Ovary (tissue), 3 donors: ENCODE results near the gene JADE3.

ENCODE experiments used
- POLR2A ChIP-seq: fragments of 450-650 bp; IDR thresholded peaks from one replicate; pipeline ENCODE4 v1.6.1; 2017; ENCODE audit warnings: antibody characterized with exemption, mild to moderate bottlenecking, moderate library complexity
- TF ChIP-seq, protein P1 (sequence below), 3 donors: fragments of 450-650 bp in 2 of 3; fragments of 200-600 bp in 1 of 3; IDR thresholded peaks; one replicate each; pipeline versions ENCODE4 v1.5.1 to v1.8.0; 2016 to 2022; ENCODE audit warnings: antibody characterized with exemption in 3 of 3, mild to moderate bottlenecking in 1 of 3
- donor health status: DM: no; HTN: no; CAD: no.

- TF ChIP-seq, protein P1, sequence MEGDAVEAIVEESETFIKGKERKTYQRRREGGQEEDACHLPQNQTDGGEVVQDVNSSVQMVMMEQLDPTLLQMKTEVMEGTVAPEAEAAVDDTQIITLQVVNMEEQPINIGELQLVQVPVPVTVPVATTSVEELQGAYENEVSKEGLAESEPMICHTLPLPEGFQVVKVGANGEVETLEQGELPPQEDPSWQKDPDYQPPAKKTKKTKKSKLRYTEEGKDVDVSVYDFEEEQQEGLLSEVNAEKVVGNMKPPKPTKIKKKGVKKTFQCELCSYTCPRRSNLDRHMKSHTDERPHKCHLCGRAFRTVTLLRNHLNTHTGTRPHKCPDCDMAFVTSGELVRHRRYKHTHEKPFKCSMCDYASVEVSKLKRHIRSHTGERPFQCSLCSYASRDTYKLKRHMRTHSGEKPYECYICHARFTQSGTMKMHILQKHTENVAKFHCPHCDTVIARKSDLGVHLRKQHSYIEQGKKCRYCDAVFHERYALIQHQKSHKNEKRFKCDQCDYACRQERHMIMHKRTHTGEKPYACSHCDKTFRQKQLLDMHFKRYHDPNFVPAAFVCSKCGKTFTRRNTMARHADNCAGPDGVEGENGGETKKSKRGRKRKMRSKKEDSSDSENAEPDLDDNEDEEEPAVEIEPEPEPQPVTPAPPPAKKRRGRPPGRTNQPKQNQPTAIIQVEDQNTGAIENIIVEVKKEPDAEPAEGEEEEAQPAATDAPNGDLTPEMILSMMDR (IDR thresholded peaks at IDR 0.05), result no peak
- TF ChIP-seq POLR2A, result no peak
These were observed 55.3 kb downstream of the JADE3 start for GRCh38 chrX:46967547-46967946.
